Activated naive CD8-positive, alpha-beta T cell (primary cell): ENCODE data around the gene N4BP2.
"Not testable (repeated sequence)": the region's sequence is repeated elsewhere in the genome, so short reads cannot be mapped to it uniquely, and the experiment has no call there.

Source experiments
- H3K27ac Mint-ChIP-seq: one replicate; pipeline ENCODE4 v1.8.0; 2021; ENCODE audit warnings: mixed read lengths
- H3K27me3 Mint-ChIP-seq: one replicate; pipeline ENCODE4 v1.8.0; 2021; ENCODE audit warnings: mixed read lengths
- H3K36me3 Mint-ChIP-seq: one replicate; pipeline ENCODE4 v1.8.0; 2021; ENCODE audit warnings: mixed read lengths
- H3K4me1 Mint-ChIP-seq: one replicate; pipeline ENCODE4 v1.8.0; 2021; ENCODE audit warnings: low read depth, mixed read lengths
- H3K4me3 Mint-ChIP-seq: one replicate; pipeline ENCODE4 v1.8.0; 2021; ENCODE audit warnings: mild to moderate bottlenecking, mixed read lengths
- H3K9me3 Mint-ChIP-seq: one replicate; pipeline ENCODE4 v1.8.0; 2021; ENCODE audit warnings: low read depth, mixed read lengths

The N4BP2 gene

GRCh38 chr4:40056716-40057585, at the start of gene N4BP2:
TSS of gene N4BP2 (plus strand) at chr4:40056850. CDS start at chr4:40097341, 40,491 bp downstream.
- H3K9me3 Mint-ChIP-seq = no peaks in the 10 kb centered on the region
- H3K36me3 Mint-ChIP-seq = no peaks in the 10 kb centered on the region
- H3K4me1 Mint-ChIP-seq = peaks cover 39% of the 10 kb centered on the region
- peak within 1 kb of the TSS; percentile 99 for H3K4me3 Mint-ChIP-seq
- no peaks in the 10 kb centered on the region for H3K27me3 Mint-ChIP-seq
- H3K27ac Mint-ChIP-seq = peak within 1 kb of the TSS; percentile 99

- Mint-ChIP-seq H3K4me3 (no peak overlapping the region), H3K36me3 (no peaks in the 10 kb centered on the region), H3K27ac (no peak overlapping the region), H3K4me1 (no peaks in the 10 kb centered on the region), H3K27me3 (no peaks in the 10 kb centered on the region), H3K9me3 (no peaks in the 10 kb centered on the region)
These were observed 40.6 kb upstream of the N4BP2 start for GRCh38 chr4:40016007-40016406.

GRCh38 chr4:40020221-40020620, 36.4 kb upstream of the N4BP2 start:
- H3K4me1 Mint-ChIP-seq = no peaks in the 10 kb centered on the region
- H3K36me3 Mint-ChIP-seq = no peaks in the 10 kb centered on the region
- H3K27ac Mint-ChIP-seq = no peak overlapping the region
- no peaks in the 10 kb centered on the region for H3K9me3 Mint-ChIP-seq
- no peaks in the 10 kb centered on the region for H3K27me3 Mint-ChIP-seq
- no peak overlapping the region for H3K4me3 Mint-ChIP-seq

GRCh38 chr4:40021116-40021515, 35.5 kb upstream of the N4BP2 start:
- H3K4me3 Mint-ChIP-seq, H3K27ac Mint-ChIP-seq, H3K4me1 Mint-ChIP-seq, H3K27me3 Mint-ChIP-seq, H3K36me3 Mint-ChIP-seq, H3K9me3 Mint-ChIP-seq: not testable (repeated sequence)

- not testable (repeated sequence) for H3K4me3 Mint-ChIP-seq, H3K4me1 Mint-ChIP-seq, H3K36me3 Mint-ChIP-seq, H3K27ac Mint-ChIP-seq, H3K27me3 Mint-ChIP-seq, H3K9me3 Mint-ChIP-seq
These were observed 32.6 kb upstream of the N4BP2 start for GRCh38 chr4:40024049-40024448.

- Mint-ChIP-seq H3K27ac (no peak overlapping the region), H3K27me3 (no peaks in the 10 kb centered on the region), H3K4me3 (no peak overlapping the region), H3K4me1 (no peaks in the 10 kb centered on the region), H3K36me3 (no peaks in the 10 kb centered on the region), H3K9me3 (no peaks in the 10 kb centered on the region)
These were observed 23.9 kb upstream of the N4BP2 start for GRCh38 chr4:40032785-40033184.

- no peak overlapping the region for H3K4me3 Mint-ChIP-seq
- H3K27ac Mint-ChIP-seq = no peak overlapping the region
- no peaks in the 10 kb centered on the region for H3K9me3 Mint-ChIP-seq
- H3K36me3 Mint-ChIP-seq = no peaks in the 10 kb centered on the region
- no peaks in the 10 kb centered on the region for H3K4me1 Mint-ChIP-seq
- no peaks in the 10 kb centered on the region for H3K27me3 Mint-ChIP-seq
These were observed 23.0 kb upstream of the N4BP2 start for GRCh38 chr4:40033613-40034012.

GRCh38 chr4:40038977-40039376, 17.7 kb upstream of the N4BP2 start:
- no peaks in the 10 kb centered on the region for H3K9me3 Mint-ChIP-seq
- H3K27ac Mint-ChIP-seq = no peak overlapping the region
- no peaks in the 10 kb centered on the region for H3K4me1 Mint-ChIP-seq
- H3K27me3 Mint-ChIP-seq = no peaks in the 10 kb centered on the region
- H3K4me3 Mint-ChIP-seq = no peak overlapping the region
- H3K36me3 Mint-ChIP-seq = no peaks in the 10 kb centered on the region

GRCh38 chr4:40040908-40041307, 15.7 kb upstream of the N4BP2 start:
- H3K36me3 Mint-ChIP-seq = no peaks in the 10 kb centered on the region
- no peaks in the 10 kb centered on the region for H3K27me3 Mint-ChIP-seq
- no peaks in the 10 kb centered on the region for H3K9me3 Mint-ChIP-seq
- no peak overlapping the region for H3K27ac Mint-ChIP-seq
- H3K4me3 Mint-ChIP-seq = no peak overlapping the region
- H3K4me1 Mint-ChIP-seq = peaks cover 2% of the 10 kb centered on the region

GRCh38 chr4:40043786-40044185, 12.9 kb upstream of the N4BP2 start:
- no peaks in the 10 kb centered on the region for H3K9me3 Mint-ChIP-seq
- H3K4me3 Mint-ChIP-seq = no peak overlapping the region
- no peaks in the 10 kb centered on the region for H3K27me3 Mint-ChIP-seq
- H3K27ac Mint-ChIP-seq = no peak overlapping the region
- no peaks in the 10 kb centered on the region for H3K36me3 Mint-ChIP-seq
- H3K4me1 Mint-ChIP-seq = peaks cover 13% of the 10 kb centered on the region

GRCh38 chr4:40046311-40046980, 10.2 kb upstream of the N4BP2 start:
- Mint-ChIP-seq H3K36me3 (no peaks in the 10 kb centered on the region), H3K4me3 (peak overlapping the region; percentile 38), H3K27ac (peak overlapping the region; percentile 84), H3K4me1 (peaks cover 16% of the 10 kb centered on the region), H3K27me3 (no peaks in the 10 kb centered on the region), H3K9me3 (no peaks in the 10 kb centered on the region)

- H3K27ac Mint-ChIP-seq = peak overlapping the region; percentile 41
- H3K9me3 Mint-ChIP-seq = no peaks in the 10 kb centered on the region
- no peak overlapping the region for H3K4me3 Mint-ChIP-seq
- H3K27me3 Mint-ChIP-seq = no peaks in the 10 kb centered on the region
- H3K36me3 Mint-ChIP-seq = no peaks in the 10 kb centered on the region
- peaks cover 23% of the 10 kb centered on the region for H3K4me1 Mint-ChIP-seq
These were observed 3.5 kb upstream of the N4BP2 start for GRCh38 chr4:40053161-40053560.

- no peaks in the 10 kb centered on the region for H3K27me3 Mint-ChIP-seq
- no peaks in the 10 kb centered on the region for H3K36me3 Mint-ChIP-seq
- no peaks in the 10 kb centered on the region for H3K9me3 Mint-ChIP-seq
- peaks cover 39% of the 10 kb centered on the region for H3K4me1 Mint-ChIP-seq
- H3K27ac Mint-ChIP-seq = peak overlapping the region; percentile 96
- peak overlapping the region; percentile 87 for H3K4me3 Mint-ChIP-seq
These were observed 1.2 kb upstream of the N4BP2 start for GRCh38 chr4:40055511-40055862.

- no peaks in the 10 kb centered on the region for H3K27me3 Mint-ChIP-seq
- H3K4me3 Mint-ChIP-seq = peak overlapping the region; percentile 89
- H3K27ac Mint-ChIP-seq = peak overlapping the region; percentile 96
- H3K4me1 Mint-ChIP-seq = peaks cover 39% of the 10 kb centered on the region
- H3K36me3 Mint-ChIP-seq = no peaks in the 10 kb centered on the region
- H3K9me3 Mint-ChIP-seq = no peaks in the 10 kb centered on the region
These were observed 561 bp upstream of the N4BP2 start for GRCh38 chr4:40055863-40056715.

GRCh38 chr4:40057586-40058091, 989 bp downstream of the N4BP2 start:
- peak overlapping the region; percentile 99 for H3K4me3 Mint-ChIP-seq
- H3K36me3 Mint-ChIP-seq = peaks cover 3% of the 10 kb centered on the region
- H3K27ac Mint-ChIP-seq = peak overlapping the region; percentile 99
- no peaks in the 10 kb centered on the region for H3K27me3 Mint-ChIP-seq
- H3K4me1 Mint-ChIP-seq = peaks cover 42% of the 10 kb centered on the region
- no peaks in the 10 kb centered on the region for H3K9me3 Mint-ChIP-seq
